HG03139 (cell line): Measurements from ENCODE around the gene NKTR.
"Not testable (repeated sequence)": the region's sequence is repeated elsewhere in the genome, so short reads cannot be mapped to it uniquely, and the experiment has no call there.

Experiments
- ATAC-seq: cut with Tn5 transposase; IDR thresholded peaks from one replicate; pipeline ENCODE4 v1.9.1; 2021; ENCODE audit not compliant: unreplicated experiment

Gene NKTR

GRCh38 chr3:42600111-42600957 lies at the start of gene NKTR:
NKTR (plus strand) TSS chr3:42600686; CDS start chr3:42601007, 321 bp downstream.
- peak; percentile 83 for ATAC-seq

- no peak for ATAC-seq
These were observed 47.7 kb upstream of the NKTR start for GRCh38 chr3:42552830-42553229.

GRCh38 chr3:42556089-42556632 lies 44.3 kb upstream of the NKTR start:
- no peak for ATAC-seq

GRCh38 chr3:42556817-42557216 lies 43.7 kb upstream of the NKTR start:
- ATAC-seq, result not testable (repeated sequence)

GRCh38 chr3:42557854-42558253 lies 42.6 kb upstream of the NKTR start:
- no peak for ATAC-seq

- no peak for ATAC-seq
These were observed 38.2 kb upstream of the NKTR start for GRCh38 chr3:42562047-42562907.

- ATAC-seq, result no peak
These were observed 30.8 kb upstream of the NKTR start for GRCh38 chr3:42569593-42570142.

- no peak for ATAC-seq
These were observed 28.2 kb upstream of the NKTR start for GRCh38 chr3:42572278-42572677.

GRCh38 chr3:42575137-42575741 lies 25.2 kb upstream of the NKTR start:
- ATAC-seq, result no peak

GRCh38 chr3:42578054-42578453 lies 22.4 kb upstream of the NKTR start:
- no peak for ATAC-seq

GRCh38 chr3:42579346-42579745 lies 21.1 kb upstream of the NKTR start:
- not testable (repeated sequence) for ATAC-seq

- no peak for ATAC-seq
These were observed 19.1 kb upstream of the NKTR start for GRCh38 chr3:42581400-42581708.

GRCh38 chr3:42581709-42582473 lies 18.6 kb upstream of the NKTR start, which contains the start of gene SEC22C:
SEC22C (minus strand) TSS chr3:42581967; CDS start chr3:42569046, 12,921 bp downstream.
- ATAC-seq, result peak; percentile 86

GRCh38 chr3:42582474-42583070 lies 17.9 kb upstream of the NKTR start:
- ATAC-seq, result no peak

GRCh38 chr3:42588625-42589024 lies 11.9 kb upstream of the NKTR start:
- ATAC-seq, result no peak

GRCh38 chr3:42589382-42590109 lies 10.9 kb upstream of the NKTR start:
- no peak for ATAC-seq

GRCh38 chr3:42590989-42591756 lies 9.3 kb upstream of the NKTR start:
- ATAC-seq, result no peak

- ATAC-seq, result no peak
These were observed 8.7 kb upstream of the NKTR start for GRCh38 chr3:42591811-42592210.
